Measurements from ENCODE around the gene ST7. TPM values are rescaled to one million over a fixed set of nuclear protein-coding genes. Genes with fewer than 3 reads are reported as not detected.

The ST7 gene
- total and polyA plus RNA-seq, 2 of the 13 experiments (the other 11 are each of a cell fraction or from before 2014, with no cell fraction given) = 17.3 to 23.5 TPM

GRCh38 chr7:117273814-117274225, 320.5 kb downstream of the ST7 start (continued):
- TF ChIP-seq SNAPC4 (CRISPR knock-in tag; IDR thresholded peaks at IDR 0.05) (no peak), HES4 (CRISPR knock-in tag; IDR thresholded peaks at IDR 0.05; ENCODE audit: borderline replicate concordance) (no peak)

DNA sequence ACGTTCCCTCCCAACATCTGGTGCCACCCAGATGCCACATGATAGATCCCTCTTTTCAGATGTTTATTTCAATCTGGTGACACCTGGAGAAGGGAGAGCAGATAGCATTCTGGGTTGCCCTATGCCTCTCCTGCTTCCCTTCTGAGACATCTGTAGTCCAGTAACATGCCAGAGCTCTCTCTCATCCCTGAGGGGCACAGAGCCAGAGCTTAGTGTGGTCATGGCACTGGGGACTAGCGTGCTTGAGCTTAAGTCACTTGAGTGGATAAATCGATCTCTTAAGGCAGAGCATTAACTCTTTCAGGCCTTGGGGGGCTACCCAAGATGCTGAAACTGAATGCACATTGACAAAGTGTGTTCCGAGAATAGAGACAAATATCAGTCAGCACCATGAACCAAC, 321.6 kb downstream of the ST7 start:
- Histone ChIP-seq H3K79me2 (ENCODE audit: insufficient read depth, low read length) (no peaks in the 10 kb centered on the region), H3K4me3 (replicated peaks in 1 of 3; ENCODE audit: insufficient read depth in 1 of 3, low read depth in 2 of 3, low read length in 3 of 3) (no peak overlapping the region), H3K4me1 (ENCODE audit: insufficient read depth, low read length) (no peaks in the 10 kb centered on the region), H3K4me2 (ENCODE audit: low read depth, low read length) (no peak overlapping the region), H2AFZ (ENCODE audit: low read length) (no peak overlapping the region), H3K9ac (ENCODE audit: insufficient read depth, low read depth, low read length) (no peak overlapping the region), H3K36me3 (replicated peaks in 1 of 2; ENCODE audit: control insufficient read depth in 1 of 2, insufficient read depth in 2 of 2, low read length in 2 of 2) (no peaks in the 10 kb centered on the region), H4K20me1 (ENCODE audit: insufficient read depth, low read length) (no peaks in the 10 kb centered on the region), H3K27ac (ENCODE audit: extremely low read length, insufficient read depth, low read length) (no peak overlapping the region), H3K27me3 (ENCODE audit: control insufficient read depth in 1 of 2, insufficient read depth in 2 of 2, low read length in 2 of 2) (peaks cover 0 to 48% of the 10 kb centered on the region in 2 experiments; a peak in 4 of 5 replicates), H3K9me3 (ENCODE audit: low read length) (no peaks in the 10 kb centered on the region)
- intact Hi-C loops (cut with micrococcal nuclease; ENCODE audit: unreplicated experiment) = no loop called here
- in situ Hi-C loops (cut with HindIII; ENCODE audit: extremely low pct_ligation_motif_present, low pct_unique_long_range_greater_than_20kb) = no loop called here
- no peak for ATAC-seq
- BruUV-seq (replicated peaks) = no TSS peak
- no peak for FAIRE-seq
- ChIA-PET POLR2A (no interaction called here), CTCF (ENCODE audit: low intra/inter-chr PET ratio, low total read pairs) (no interaction called here)
- DNase-seq (ENCODE audit: low spot score) = no peak
- WGBS (ENCODE audit: low lambda C conversion rate) = 2% methylated on average over 4 of the region's 4 CpGs
- no peak for TF ChIP-seq NFE2L2 (IDR thresholded peaks at IDR 0.05; ENCODE audit: low read length)
- TF ChIP-seq PAF1 (CRISPR knock-in tag; IDR thresholded peaks at IDR 0.05) = no peak
- TF ChIP-seq, protein P1, sequence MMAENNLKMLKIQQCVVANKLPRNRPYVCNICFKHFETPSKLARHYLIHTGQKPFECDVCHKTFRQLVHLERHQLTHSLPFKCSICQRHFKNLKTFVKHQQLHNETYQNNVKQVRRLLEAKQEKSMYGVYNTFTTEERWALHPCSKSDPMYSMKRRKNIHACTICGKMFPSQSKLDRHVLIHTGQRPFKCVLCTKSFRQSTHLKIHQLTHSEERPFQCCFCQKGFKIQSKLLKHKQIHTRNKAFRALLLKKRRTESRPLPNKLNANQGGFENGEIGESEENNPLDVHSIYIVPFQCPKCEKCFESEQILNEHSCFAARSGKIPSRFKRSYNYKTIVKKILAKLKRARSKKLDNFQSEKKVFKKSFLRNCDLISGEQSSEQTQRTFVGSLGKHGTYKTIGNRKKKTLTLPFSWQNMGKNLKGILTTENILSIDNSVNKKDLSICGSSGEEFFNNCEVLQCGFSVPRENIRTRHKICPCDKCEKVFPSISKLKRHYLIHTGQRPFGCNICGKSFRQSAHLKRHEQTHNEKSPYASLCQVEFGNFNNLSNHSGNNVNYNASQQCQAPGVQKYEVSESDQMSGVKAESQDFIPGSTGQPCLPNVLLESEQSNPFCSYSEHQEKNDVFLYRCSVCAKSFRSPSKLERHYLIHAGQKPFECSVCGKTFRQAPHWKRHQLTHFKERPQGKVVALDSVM (CRISPR knock-in tag; IDR thresholded peaks at IDR 0.05) = no peak
- no peak for TF ChIP-seq ZNF10 (CRISPR knock-in tag; IDR thresholded peaks at IDR 0.05; ENCODE audit: borderline replicate concordance, low read depth)
- TF ChIP-seq SRF (IDR thresholded peaks at IDR 0.05; ENCODE audit: low read depth, low read length) = no peak
- TF ChIP-seq ZNF225 (CRISPR knock-in tag; IDR thresholded peaks at IDR 0.05) = no peak
- no peak for TF ChIP-seq KDM2A (CRISPR knock-in tag; IDR thresholded peaks at IDR 0.05; ENCODE audit: borderline replicate concordance, low read depth)
- TF ChIP-seq ZNF460 (CRISPR knock-in tag; IDR thresholded peaks at IDR 0.05; ENCODE audit: borderline replicate concordance) = no peak
- TF ChIP-seq ZNF710 (CRISPR knock-in tag; IDR thresholded peaks at IDR 0.05; ENCODE audit: borderline replicate concordance) = no peak
